Fibroblast of mammary gland (primary cell): ENCODE measurements around the gene KCNK15.

ENCODE experiments used
- DNase-seq: peaks from one replicate; pipeline ENCODE4 v3.0.0-alpha.2; 2010; ENCODE audit warnings: low read depth
- H3K4me3 ChIP-seq: 2 replicates; pipeline ENCODE4 v1.5.1; 2011; ENCODE audit warnings: low read depth, mild to moderate bottlenecking, low read length, moderate library complexity; ENCODE audit not compliant: control insufficient read depth
- CTCF ChIP-seq: conservative IDR thresholded peaks from 2 replicates; pipeline ENCODE4 v1.5.1; 2011; ENCODE audit warnings: low read depth, low read length, inconsistent platforms; ENCODE audit not compliant: control insufficient read depth, insufficient read depth

The KCNK15 gene

DNA sequence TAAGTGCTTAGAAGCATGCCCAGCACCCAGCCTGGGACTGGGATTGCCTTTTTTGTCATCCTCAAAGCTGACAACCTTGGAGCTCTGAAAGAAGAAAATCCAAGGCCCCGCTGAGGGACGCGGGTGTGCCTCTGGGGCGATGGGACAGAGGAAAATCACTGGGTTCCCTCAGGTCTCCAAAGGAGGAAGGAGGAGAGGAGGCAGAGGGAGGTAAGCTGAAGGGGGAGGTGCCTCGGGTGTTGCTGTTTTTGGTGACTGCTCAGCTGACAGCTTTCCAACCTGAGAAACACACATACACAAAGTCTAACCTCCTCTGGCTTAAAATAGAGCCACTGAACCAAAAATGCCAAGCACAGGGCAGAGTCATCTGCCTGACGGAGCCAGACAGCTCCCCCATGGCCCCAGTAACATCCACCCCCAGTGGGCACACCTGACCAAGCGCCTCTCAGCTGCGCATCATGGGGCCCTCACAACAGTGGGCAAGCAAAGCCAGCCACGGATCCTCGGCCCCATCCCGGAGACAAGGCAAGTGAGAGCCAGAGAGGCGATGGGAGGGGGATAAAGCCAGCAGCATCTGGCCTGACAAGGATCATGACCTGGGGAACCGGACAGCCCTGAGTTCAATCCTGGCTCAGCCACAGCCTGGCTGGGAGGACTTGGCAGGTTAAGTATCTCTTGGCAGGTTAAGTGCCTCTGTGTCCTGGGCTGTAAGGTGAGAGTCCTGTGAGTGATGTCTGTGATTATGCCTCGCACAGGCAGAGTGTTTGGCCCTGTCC is 3.2 kb upstream of the KCNK15 start:
- TF ChIP-seq CTCF, result no peak
- DNase-seq, result no peak
- H3K4me3 ChIP-seq, result no peak overlapping the region

GRCh38 chr20:44743080-44743701 is 2.5 kb upstream of the KCNK15 start:
- no peak overlapping the region for H3K4me3 ChIP-seq
- no peak for TF ChIP-seq CTCF
- no peak for DNase-seq

DNA sequence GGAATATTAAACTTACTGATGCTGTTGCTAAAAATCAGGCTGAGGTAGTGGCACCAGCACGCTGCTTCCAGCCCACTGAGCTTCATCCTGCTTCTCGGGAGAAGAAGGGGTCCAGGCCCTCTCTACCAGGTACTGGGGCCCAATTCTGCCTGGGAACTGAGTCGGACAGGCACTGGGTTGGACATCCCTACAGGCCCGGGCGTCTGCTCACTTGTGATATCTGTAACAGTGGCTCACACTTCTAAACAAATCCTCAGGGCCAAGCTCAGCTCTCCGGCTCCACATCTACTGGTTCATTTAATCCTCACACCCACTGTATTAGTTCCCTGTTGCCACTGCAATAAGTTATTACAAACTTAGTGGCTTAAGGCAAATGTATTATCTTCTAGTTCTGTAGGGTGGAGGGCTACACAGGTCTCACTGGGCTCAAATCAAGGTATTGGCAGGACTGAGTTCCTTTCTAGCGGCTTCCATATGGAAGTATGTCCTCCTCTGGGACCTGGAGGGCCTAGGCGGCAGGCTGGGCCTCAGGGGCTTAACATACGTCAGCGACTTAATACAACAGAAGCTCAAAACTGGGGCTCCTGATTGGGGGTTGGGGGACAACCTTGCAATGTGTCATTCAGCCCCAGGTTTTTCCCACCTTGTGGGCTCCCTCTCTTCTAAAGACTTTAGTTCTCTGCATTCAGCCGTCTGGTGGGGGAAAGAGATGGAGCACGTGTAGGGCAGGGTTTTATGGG is 1.6 kb upstream of the KCNK15 start:
- H3K4me3 ChIP-seq, result no peak overlapping the region
- DNase-seq, result no peak
- no peak for TF ChIP-seq CTCF

DNA sequence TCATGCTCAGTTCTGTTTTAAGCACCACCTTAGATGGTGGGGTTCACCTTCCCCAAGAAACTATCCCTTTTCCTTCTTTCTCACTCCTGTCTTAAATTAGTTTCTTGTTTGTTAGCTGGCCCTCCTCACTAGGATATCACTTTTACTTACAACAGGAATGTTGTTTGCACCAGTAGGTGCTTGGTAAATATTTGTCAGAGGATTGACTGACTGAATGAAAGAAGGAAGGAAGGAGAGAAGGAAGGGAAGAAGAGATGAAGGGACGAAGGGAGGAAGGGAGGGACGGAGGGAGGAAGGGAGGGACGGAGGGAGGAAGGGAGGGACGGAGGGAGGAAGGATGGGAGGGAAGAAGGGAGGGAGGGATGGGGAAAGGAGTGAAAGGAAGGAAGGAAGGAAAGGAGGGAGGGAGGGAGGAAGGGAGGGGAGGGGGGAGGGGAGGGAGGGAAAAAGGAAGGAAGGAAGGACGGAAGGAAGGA is 505 bp upstream of the KCNK15 start:
- TF ChIP-seq CTCF, result no peak
- peak overlapping the region; percentile 42 for H3K4me3 ChIP-seq
- no peak for DNase-seq

DNA sequence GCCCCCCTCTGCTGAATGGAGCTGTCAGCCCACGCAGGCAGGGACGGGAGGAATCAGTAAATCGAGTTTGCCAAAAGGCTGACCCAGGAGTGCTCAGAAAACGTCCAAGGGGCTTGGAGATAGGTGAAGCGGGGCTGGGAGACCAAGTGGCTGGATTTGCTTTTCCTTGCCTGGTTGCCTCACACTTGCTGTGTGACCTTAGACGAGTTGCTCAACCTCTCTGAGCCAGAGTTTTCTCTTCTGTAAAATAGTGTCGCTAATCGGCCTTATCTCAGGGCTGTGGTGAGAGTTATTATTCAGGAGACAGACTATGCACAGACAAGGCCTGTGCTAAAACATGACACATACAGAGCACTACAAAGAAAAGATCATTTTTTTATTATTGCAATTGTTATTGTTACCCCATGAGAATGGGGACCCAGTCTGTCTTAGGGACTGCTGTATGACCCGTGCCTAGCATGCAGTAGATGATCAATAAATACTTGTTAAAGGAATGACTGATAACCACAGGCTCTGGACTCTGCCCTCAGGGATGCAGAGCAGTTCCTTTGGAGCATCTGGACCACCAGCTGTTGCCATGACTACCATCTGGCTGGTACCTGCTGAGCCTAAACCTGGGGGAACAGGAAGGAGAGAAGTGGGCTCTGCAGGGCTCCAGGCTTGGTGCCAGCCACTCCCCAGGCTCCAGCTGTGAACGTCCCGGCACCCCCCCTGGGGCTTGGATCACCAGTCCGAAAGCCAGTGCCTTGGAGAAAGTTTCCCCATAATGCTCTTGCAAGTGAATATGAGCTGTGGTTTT is 901 bp downstream of the KCNK15 start:
- peak overlapping the region; percentile 42 for H3K4me3 ChIP-seq
- no peak for TF ChIP-seq CTCF

More for the DNA sequence above, 901 bp downstream of the KCNK15 start:
- no peak for DNase-seq
